Esophagus muscularis mucosa (tissue), 4 donors: ENCODE results near the gene AKT1. TPM values are rescaled to one million over a fixed set of nuclear protein-coding genes. Genes with fewer than 3 reads are reported as not detected.
A peak's percentile ranks its signal among the peaks of the same experiment; 100 is the strongest.

Experiments
- DNase-seq: peaks from one replicate; pipeline ENCODE4 v3.0.0-alpha.2; 2017; ENCODE audit errors: extremely low spot score
- H3K27ac ChIP-seq, 4 donors: fragments of 200-600 bp; sonication (generic); replicated peaks in 1 of 4; 1 replicate in 3 of 4; 2 replicates in 1 of 4; pipeline ENCODE4 v1.5.1; 2016 to 2019; ENCODE audit warnings: mild to moderate bottlenecking in 1 of 4
- H3K27me3 ChIP-seq, 4 donors: fragments of 200-600 bp; sonication (generic); one replicate each; pipeline versions ENCODE4 v1.5.1 to v1.6.0; 2016 to 2019
- H3K36me3 ChIP-seq, 4 donors: fragments of 200-600 bp; sonication (generic); one replicate each; pipeline ENCODE4 v1.5.1; 2016 to 2019
- H3K4me1 ChIP-seq, 4 donors: fragments of 200-600 bp; sonication (generic); one replicate each; pipeline ENCODE4 v1.5.1; 2016 to 2019
- H3K4me3 ChIP-seq, 4 donors: fragments of 200-600 bp; sonication (generic); 1 replicate in 2 of 4; 2 replicates in 2 of 4; pipeline ENCODE4 v1.5.1; 2016 to 2019; ENCODE audit warnings: mild to moderate bottlenecking in 4 of 4, moderate library complexity in 1 of 4
- H3K9me3 ChIP-seq, 4 donors: fragments of 200-600 bp; sonication (generic); 1 replicate in 3 of 4; 2 replicates in 1 of 4; pipeline ENCODE4 v1.5.1; 2016 to 2019
- EP300 ChIP-seq: sonication (generic); formaldehyde crosslinking; IDR thresholded peaks from one replicate; pipeline ENCODE4 v1.6.1; 2017; ENCODE audit warnings: antibody characterized with exemption
- POLR2A ChIP-seq: fragments of 450-650 bp; IDR thresholded peaks from one replicate; pipeline ENCODE4 v1.6.1; 2017; ENCODE audit warnings: antibody characterized with exemption, moderate library complexity, mild to moderate bottlenecking, low read depth
- POLR2AphosphoS5 ChIP-seq, 2 donors: sonication (generic); formaldehyde crosslinking; IDR thresholded peaks; one replicate each; pipeline ENCODE4 v1.6.1; 2017; ENCODE audit warnings: antibody characterized with exemption in 2 of 2
- WGBS: methylation state at CpG from one replicate; pipeline ENCODE4 v1.1.5; 2018; 5-methylcytosine and 5-hydroxymethylcytosine counted together
- intact Hi-C: fragments of 100-400 bp; cut with DNase I; formaldehyde crosslinking; loops from one replicate; pipeline ENCODE4 v1.15.1; 2023
- total RNA-seq, 4 donors: library from RNA; depleted of rRNA; stranded (reverse); fragments of >200 nt; gene quantifications; one replicate each; pipeline versions ENCODE4 v1.1.0 to v1.2.1, GENCODE V29; 2016
- TF ChIP-seq, protein P1 (sequence below), 3 experiments: fragments of 200-600 bp in 2 of 3; fragments of 450-650 bp in 1 of 3; sonication (generic) in 2 of 3; IDR thresholded peaks; one replicate each; pipeline ENCODE4 v1.5.1; 2017 to 2019; ENCODE audit warnings: antibody characterized with exemption in 3 of 3, mild to moderate bottlenecking in 2 of 3, moderate library complexity in 1 of 3

AKT1 gene
- total RNA-seq, 4 donors from 2014 or later: 162 to 267 (median 187) TPM

DNA sequence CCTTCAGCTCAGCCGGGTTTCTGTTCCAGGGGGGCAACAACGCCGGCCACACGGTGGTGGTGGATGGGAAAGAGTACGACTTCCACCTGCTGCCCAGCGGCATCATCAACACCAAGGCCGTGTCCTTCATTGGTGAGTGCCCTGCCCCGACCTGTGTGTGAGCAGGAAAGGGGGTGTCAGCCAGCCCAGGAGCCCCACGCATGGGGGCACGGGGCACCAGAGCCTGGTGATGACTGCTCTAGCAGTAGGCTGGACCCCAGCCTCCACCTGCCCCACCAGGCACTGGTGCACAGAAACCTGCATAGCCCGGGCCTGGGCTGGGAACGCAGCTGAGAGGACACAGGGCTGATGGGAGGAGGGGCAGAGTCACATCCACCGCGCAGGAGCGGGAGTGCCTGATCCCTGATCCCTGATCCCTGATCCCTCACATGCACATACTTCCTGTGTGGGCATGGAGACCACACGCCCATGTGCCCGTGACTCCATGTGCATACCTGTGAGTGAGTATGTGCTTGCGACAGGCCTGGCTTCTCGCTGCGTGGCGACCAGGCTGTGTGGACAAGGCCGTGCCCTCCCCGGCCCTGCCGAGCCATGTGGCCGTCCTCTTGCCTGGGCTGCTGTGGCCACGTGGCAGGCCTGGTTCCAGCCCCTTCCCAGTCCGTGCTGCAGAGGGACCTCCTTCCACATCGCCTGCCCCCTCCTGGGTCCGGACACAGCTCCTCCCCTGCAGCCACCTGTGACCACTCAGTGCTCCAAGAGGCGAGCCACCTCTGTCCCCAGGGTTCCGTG is 60.4 kb downstream of the AKT1 start:
- Histone ChIP-seq H3K4me1 (peaks cover 46 to 64% (median 56%) of the 10 kb centered on the region in 4 donors), H3K27ac (peak overlapping the region; percentile 76 to 82 (median 79))
- 84% methylated on average over 20 of the region's 31 CpGs for WGBS

DNA sequence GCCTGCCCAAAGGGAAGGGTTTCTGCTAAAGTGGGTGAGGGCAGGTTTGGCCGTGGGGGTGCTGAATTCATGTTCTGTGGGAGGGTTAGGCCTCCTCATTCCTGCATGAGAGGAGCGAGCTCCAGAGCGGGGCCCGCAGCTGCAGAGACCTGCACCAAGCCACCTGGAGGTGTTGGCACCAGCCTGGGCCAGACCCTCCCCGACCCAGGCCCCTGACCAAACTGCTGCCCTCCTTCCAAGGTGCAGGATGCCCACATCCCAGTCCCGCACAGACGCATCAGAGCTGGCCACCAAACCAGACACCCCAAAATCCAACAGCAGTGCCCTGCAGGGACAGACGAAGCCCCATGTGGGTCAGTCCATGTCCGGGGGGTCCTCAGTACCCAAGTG is 61.0 kb downstream of the AKT1 start:
- intact Hi-C loops: no loop called here
- TF ChIP-seq, protein P1, sequence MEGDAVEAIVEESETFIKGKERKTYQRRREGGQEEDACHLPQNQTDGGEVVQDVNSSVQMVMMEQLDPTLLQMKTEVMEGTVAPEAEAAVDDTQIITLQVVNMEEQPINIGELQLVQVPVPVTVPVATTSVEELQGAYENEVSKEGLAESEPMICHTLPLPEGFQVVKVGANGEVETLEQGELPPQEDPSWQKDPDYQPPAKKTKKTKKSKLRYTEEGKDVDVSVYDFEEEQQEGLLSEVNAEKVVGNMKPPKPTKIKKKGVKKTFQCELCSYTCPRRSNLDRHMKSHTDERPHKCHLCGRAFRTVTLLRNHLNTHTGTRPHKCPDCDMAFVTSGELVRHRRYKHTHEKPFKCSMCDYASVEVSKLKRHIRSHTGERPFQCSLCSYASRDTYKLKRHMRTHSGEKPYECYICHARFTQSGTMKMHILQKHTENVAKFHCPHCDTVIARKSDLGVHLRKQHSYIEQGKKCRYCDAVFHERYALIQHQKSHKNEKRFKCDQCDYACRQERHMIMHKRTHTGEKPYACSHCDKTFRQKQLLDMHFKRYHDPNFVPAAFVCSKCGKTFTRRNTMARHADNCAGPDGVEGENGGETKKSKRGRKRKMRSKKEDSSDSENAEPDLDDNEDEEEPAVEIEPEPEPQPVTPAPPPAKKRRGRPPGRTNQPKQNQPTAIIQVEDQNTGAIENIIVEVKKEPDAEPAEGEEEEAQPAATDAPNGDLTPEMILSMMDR (IDR thresholded peaks at IDR 0.05): no peak

More for the DNA sequence above, 60.4 kb downstream of the AKT1 start:
- Histone ChIP-seq H3K4me3 (no peak overlapping the region), H3K9me3 (no peaks in the 10 kb centered on the region), H3K36me3 (peaks cover 0 to 20% (median 7%) of the 10 kb centered on the region in 4 donors), H3K27me3 (no peaks in the 10 kb centered on the region)
- TF ChIP-seq, protein P1 (IDR thresholded peaks at IDR 0.05): no peak
- peak; percentile 11 for TF ChIP-seq POLR2A
- intact Hi-C loops: no loop called here
- DNase-seq: no peak

DNA sequence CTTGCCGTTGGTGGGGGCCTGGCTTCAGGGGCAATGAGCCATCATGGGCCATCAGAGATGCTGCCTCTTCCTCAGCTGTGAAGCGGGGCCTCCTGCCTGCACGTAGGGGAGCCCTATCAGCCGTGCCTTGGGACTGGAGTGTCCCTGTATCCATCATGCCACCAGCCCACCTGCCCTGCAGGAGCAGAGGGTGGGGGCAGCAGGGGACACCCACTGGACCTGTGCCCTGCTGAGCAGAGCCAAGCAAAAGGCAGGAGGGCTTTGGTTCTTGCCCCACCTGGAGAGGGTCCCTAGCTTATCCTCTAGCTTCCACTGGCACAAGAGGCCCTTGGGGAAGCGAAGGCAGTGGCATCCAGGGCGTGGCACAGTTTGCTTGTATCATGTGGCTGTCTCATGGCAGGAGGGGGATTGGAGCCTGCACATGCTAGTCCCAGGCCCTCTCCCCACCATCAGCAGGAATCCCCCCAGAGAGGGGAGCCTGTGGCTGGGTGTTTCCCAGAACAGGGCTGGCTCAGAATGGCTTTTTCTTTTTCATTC is 61.4 kb downstream of the AKT1 start:
- no peaks in the 10 kb centered on the region for H3K27me3 ChIP-seq
- no peaks in the 10 kb centered on the region for H3K9me3 ChIP-seq
- no peak overlapping the region for H3K4me3 ChIP-seq
- TF ChIP-seq POLR2A: no peak
- TF ChIP-seq EP300: no peak
- TF ChIP-seq POLR2AphosphoS5 (IDR thresholded peaks at IDR 0.05): no peak
- TF ChIP-seq, protein P1 (IDR thresholded peaks at IDR 0.05): no peak
- no peak for DNase-seq
- H3K27ac ChIP-seq: peak overlapping the region in 2 of 4 donors; percentile 77 to 81
- peaks cover 0 to 9% (median under 1%) of the 10 kb centered on the region in 4 donors for H3K36me3 ChIP-seq
- peaks cover 46 to 64% (median 56%) of the 10 kb centered on the region in 4 donors for H3K4me1 ChIP-seq
- intact Hi-C loops: no loop called here
- WGBS: 88% methylated on average over 4 of the region's 6 CpGs

More for the DNA sequence above, 61.0 kb downstream of the AKT1 start:
- Histone ChIP-seq H3K4me3 (no peak overlapping the region), H3K27ac (peak overlapping the region in 3 of 4 donors; percentile 77 to 82 (median 81)), H3K4me1 (peaks cover 46 to 64% (median 56%) of the 10 kb centered on the region in 4 donors), H3K27me3 (no peaks in the 10 kb centered on the region), H3K36me3 (peaks cover 0 to 14% (median 3%) of the 10 kb centered on the region in 4 donors), H3K9me3 (no peaks in the 10 kb centered on the region)
- DNase-seq: no peak
- 94% methylated on average over 7 of the region's 9 CpGs for WGBS

GRCh38 chr14:104732931-104733681 is 62.4 kb downstream of the AKT1 start:
- intact Hi-C loops: no loop called here
- Histone ChIP-seq H3K27me3 (no peaks in the 10 kb centered on the region), H3K4me1 (peaks cover 46 to 64% (median 56%) of the 10 kb centered on the region in 4 donors), H3K36me3 (no peaks in the 10 kb centered on the region), H3K27ac (peak overlapping the region in 2 of 4 donors; percentile 9 to 43), H3K9me3 (no peaks in the 10 kb centered on the region), H3K4me3 (no peak overlapping the region)
- DNase-seq: no peak
- TF ChIP-seq POLR2A: no peak
- no peak for TF ChIP-seq POLR2AphosphoS5 (IDR thresholded peaks at IDR 0.05)
- TF ChIP-seq, protein P1 (IDR thresholded peaks at IDR 0.05): no peak
- TF ChIP-seq EP300: no peak
- 83% methylated on average over 12 of the region's 23 CpGs for WGBS
